HAP-1 (cell line): ENCODE results near the gene SCFD2.

Experiments used
- DNase-seq, 2 experiments: peaks; one replicate each; pipeline ENCODE4 v3.0.0-alpha.2; 2016 to 2020; ENCODE audit warnings: low spot score in 2 of 2
- H3K27me3 ChIP-seq: fragments of 250-450 bp; sonication (Bioruptor Pico); 2 replicates; pipeline ENCODE4 v1.5.1; 2020; ENCODE audit warnings: low read depth, mild to moderate bottlenecking, moderate library complexity
- H3K36me3 ChIP-seq: fragments of 250-450 bp; sonication (Bioruptor Pico); replicated peaks from 2 replicates; pipeline ENCODE4 v1.5.1; 2020; ENCODE audit warnings: mild to moderate bottlenecking
- H3K4me1 ChIP-seq: fragments of 250-450 bp; sonication (Bioruptor Pico); 2 replicates; pipeline ENCODE4 v1.5.1; 2020; ENCODE audit warnings: mild to moderate bottlenecking
- H3K4me3 ChIP-seq: fragments of 250-450 bp; sonication (Bioruptor Pico); 2 replicates; pipeline ENCODE4 v1.5.1; 2020; ENCODE audit warnings: mild to moderate bottlenecking, moderate library complexity
- H3K9me3 ChIP-seq: fragments of 250-450 bp; sonication (Bioruptor Pico); 2 replicates; pipeline ENCODE4 v1.5.1; 2020; ENCODE audit warnings: mild to moderate bottlenecking, moderate library complexity
- in situ Hi-C: fragments of 300-500 bp; cut with MboI; formaldehyde crosslinking; loops from 3 replicates; pipeline ENCODE4 v1.14.3; 2020; ENCODE audit warnings: low sequenced_read_pairs, inconsistent platforms, mixed read lengths

Gene SCFD2

DNA sequence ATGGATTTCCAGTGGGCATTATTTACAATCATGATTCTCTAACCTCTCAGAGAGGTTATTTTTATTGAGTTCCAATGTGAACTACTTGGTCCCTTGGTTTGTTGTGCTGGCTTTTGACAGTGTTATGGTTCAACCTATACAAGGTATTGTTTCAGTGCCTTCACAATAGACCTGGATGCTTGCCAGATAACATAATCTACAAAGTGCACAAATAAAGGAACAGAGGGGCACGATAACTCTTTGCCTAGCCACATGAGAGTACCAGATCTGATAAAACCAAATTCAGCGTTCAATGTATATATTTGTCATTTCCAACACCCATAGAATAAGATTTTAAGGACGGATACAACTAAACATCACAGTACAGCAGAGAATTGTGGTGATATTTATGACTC, 382.9 kb downstream of the SCFD2 start:
- no peaks in the 10 kb centered on the region for H3K27me3 ChIP-seq
- DNase-seq, result no peak
- H3K9me3 ChIP-seq, result no peaks in the 10 kb centered on the region
- H3K4me3 ChIP-seq, result no peak overlapping the region
- no peaks in the 10 kb centered on the region for H3K4me1 ChIP-seq
- in situ Hi-C loops, result loop anchor here (5.0 to 25.0 kb wide), 3 partner anchors 438 to 746 kb away; no protein-coding TSS in a partner anchor
- no peaks in the 10 kb centered on the region for H3K36me3 ChIP-seq

- peak in 1 of 2 experiments; percentile 41 for DNase-seq
- H3K4me3 ChIP-seq, result no peak overlapping the region
- no peaks in the 10 kb centered on the region for H3K36me3 ChIP-seq
- H3K27me3 ChIP-seq, result no peaks in the 10 kb centered on the region
- H3K4me1 ChIP-seq, result no peaks in the 10 kb centered on the region
- in situ Hi-C loops, result loop anchor here (5.0 to 25.0 kb wide), 3 partner anchors 438 to 745 kb away; no protein-coding TSS in a partner anchor
- H3K9me3 ChIP-seq, result no peaks in the 10 kb centered on the region
Measured at GRCh38 chr4:52982255-52982945, 383.5 kb downstream of the SCFD2 start.

GRCh38 chr4:52979821-52980590, 385.9 kb downstream of the SCFD2 start:
- Histone ChIP-seq H3K27me3 (no peaks in the 10 kb centered on the region), H3K9me3 (no peaks in the 10 kb centered on the region), H3K4me1 (no peaks in the 10 kb centered on the region), H3K4me3 (no peak overlapping the region), H3K36me3 (no peaks in the 10 kb centered on the region)
- no peak for DNase-seq
- in situ Hi-C loops, result loop anchor here (5.0 to 25.0 kb wide), 3 partner anchors 435 to 743 kb away; no protein-coding TSS in a partner anchor

GRCh38 chr4:52979020-52979419, 386.8 kb downstream of the SCFD2 start:
- DNase-seq, result peak in 1 of 2 experiments; percentile 13
- Histone ChIP-seq H3K4me1 (no peaks in the 10 kb centered on the region), H3K9me3 (no peaks in the 10 kb centered on the region), H3K4me3 (no peak overlapping the region), H3K36me3 (no peaks in the 10 kb centered on the region), H3K27me3 (no peaks in the 10 kb centered on the region)
- in situ Hi-C loops, result loop anchor here (25.0 kb wide), 1 partner anchor 742 kb away; no protein-coding TSS in a partner anchor

- H3K4me3 ChIP-seq, result no peak overlapping the region
Measured at GRCh38 chr4:52977252-52977651, 388.6 kb downstream of the SCFD2 start.

DNA sequence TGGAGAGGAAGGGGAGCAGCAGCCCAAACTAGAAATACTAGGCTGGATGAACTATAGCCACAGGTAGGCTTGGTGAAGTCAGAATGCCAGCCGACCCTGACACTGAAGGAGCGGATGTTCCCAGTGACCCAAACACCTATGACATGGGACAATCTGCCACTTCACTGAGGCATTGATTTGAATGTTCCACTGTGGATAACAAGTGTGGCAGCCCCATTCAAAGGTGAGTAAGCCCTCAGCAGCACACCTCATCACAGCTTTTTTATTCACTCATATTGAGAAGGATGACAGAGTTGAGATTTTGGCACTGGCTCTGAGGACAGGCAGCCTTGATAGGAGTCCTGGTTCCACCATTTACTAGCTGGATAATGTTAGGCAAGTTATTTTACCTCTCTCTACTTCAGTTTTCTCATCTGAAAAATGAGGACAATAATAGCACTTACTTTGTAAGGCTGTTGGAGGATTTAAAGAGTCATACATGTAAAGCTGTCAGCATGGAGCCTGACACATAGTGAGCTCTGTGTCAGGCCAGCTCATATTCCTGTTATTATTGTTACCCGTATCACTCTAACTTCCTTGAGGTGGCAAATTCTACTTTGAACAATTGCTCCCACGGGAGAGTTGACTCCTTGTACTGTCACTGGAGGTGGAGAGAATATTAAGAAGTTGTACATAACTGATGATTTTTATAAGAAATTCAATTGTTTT, 389.2 kb downstream of the SCFD2 start:
- no peaks in the 10 kb centered on the region for H3K9me3 ChIP-seq
- no peaks in the 10 kb centered on the region for H3K36me3 ChIP-seq
- H3K4me1 ChIP-seq, result no peaks in the 10 kb centered on the region
- DNase-seq, result no peak
- in situ Hi-C loops, result loop anchor here (25.0 kb wide), 1 partner anchor 739 kb away; no protein-coding TSS in a partner anchor
- no peak overlapping the region for H3K4me3 ChIP-seq
- H3K27me3 ChIP-seq, result no peaks in the 10 kb centered on the region

More at GRCh38 chr4:52977252-52977651, 388.6 kb downstream of the SCFD2 start:
- no peaks in the 10 kb centered on the region for H3K9me3 ChIP-seq
- no peaks in the 10 kb centered on the region for H3K4me1 ChIP-seq
- DNase-seq, result no peak
- no peaks in the 10 kb centered on the region for H3K36me3 ChIP-seq
- in situ Hi-C loops, result loop anchor here (25.0 kb wide), 1 partner anchor 740 kb away; no protein-coding TSS in a partner anchor
- no peaks in the 10 kb centered on the region for H3K27me3 ChIP-seq

- Histone ChIP-seq H3K4me3 (no peak overlapping the region), H3K36me3 (no peaks in the 10 kb centered on the region), H3K9me3 (no peaks in the 10 kb centered on the region), H3K4me1 (no peaks in the 10 kb centered on the region), H3K27me3 (no peaks in the 10 kb centered on the region)
- no peak for DNase-seq
- in situ Hi-C loops, result no loop called here
Measured at GRCh38 chr4:52968691-52969090, 397.2 kb downstream of the SCFD2 start.

DNA sequence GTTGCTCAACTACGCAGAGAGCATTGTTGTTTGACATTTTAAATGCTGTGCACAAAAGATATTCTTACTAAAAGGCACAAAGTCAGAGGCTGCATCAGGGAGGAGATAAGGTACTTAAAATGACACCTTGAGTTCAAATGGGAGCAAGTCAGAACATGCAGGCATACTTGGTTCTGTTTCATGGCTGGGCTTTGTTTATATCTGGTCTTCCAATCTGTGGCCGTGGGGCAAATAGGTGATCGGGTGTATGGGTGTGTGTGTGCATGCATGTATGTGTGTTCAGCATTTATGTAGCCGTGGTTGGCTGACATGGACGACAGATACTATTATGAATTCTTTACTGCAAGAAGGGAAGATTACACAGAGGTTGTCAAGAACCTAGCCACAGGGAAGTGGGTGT, 397.6 kb downstream of the SCFD2 start:
- Histone ChIP-seq H3K9me3 (no peaks in the 10 kb centered on the region), H3K4me1 (no peaks in the 10 kb centered on the region), H3K4me3 (no peak overlapping the region), H3K36me3 (no peaks in the 10 kb centered on the region), H3K27me3 (no peaks in the 10 kb centered on the region)
- in situ Hi-C loops, result no loop called here
- no peak for DNase-seq

GRCh38 chr4:52966781-52967180, 399.1 kb downstream of the SCFD2 start:
- in situ Hi-C loops, result no loop called here
- Histone ChIP-seq H3K36me3 (no peaks in the 10 kb centered on the region), H3K4me3 (no peak overlapping the region), H3K4me1 (no peaks in the 10 kb centered on the region), H3K9me3 (no peaks in the 10 kb centered on the region), H3K27me3 (no peaks in the 10 kb centered on the region)
- DNase-seq, result no peak

DNA sequence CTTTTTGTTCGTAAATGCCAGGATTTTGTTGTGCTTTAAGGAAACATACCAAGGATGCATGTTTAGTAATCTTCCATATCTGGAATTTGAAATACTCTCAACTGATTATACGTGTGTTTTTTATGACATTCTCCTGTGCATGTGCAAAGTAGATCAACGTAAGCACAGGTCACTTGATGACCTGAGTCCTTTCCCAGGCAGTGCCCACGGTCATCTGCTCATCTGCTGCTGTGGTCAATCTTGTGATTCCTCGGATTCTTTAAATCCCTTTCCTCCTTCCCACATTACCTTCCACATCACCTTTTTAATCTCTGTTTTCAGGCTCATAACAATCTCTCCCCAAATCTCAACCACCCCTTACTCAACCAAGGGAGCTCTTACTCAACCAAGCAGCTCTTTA, 399.7 kb downstream of the SCFD2 start:
- no peaks in the 10 kb centered on the region for H3K27me3 ChIP-seq
- H3K4me3 ChIP-seq, result no peak overlapping the region
- H3K9me3 ChIP-seq, result no peaks in the 10 kb centered on the region
- DNase-seq, result no peak
- in situ Hi-C loops, result no loop called here
- no peaks in the 10 kb centered on the region for H3K4me1 ChIP-seq
- H3K36me3 ChIP-seq, result no peaks in the 10 kb centered on the region

DNA sequence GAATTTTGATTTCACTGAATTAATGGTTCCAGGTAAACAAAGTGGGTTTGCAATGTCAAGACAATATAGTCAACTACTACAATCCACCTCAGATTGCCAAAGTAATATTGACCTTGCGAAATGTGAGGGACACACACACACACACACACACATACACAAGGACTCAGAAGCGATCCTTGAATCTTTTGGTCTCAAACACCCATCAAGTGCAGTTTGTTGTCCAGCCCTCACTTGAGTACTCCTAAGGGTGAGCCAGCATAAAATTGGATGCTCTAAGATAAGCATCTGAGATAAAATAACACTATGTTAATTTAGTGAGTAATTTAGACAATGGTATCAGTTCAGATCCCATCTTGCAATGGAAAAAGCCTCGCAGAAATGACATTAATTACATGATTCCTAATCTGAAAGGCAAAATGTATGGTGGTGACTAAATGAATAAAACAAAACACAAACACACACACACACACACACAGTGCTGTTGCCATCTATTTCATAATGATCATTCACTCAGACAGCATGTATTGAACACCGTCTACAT, 401.2 kb downstream of the SCFD2 start:
- Histone ChIP-seq H3K4me3 (no peak overlapping the region), H3K36me3 (no peaks in the 10 kb centered on the region), H3K27me3 (no peaks in the 10 kb centered on the region), H3K4me1 (no peaks in the 10 kb centered on the region), H3K9me3 (no peaks in the 10 kb centered on the region)
- no peak for DNase-seq
- in situ Hi-C loops, result no loop called here

DNA sequence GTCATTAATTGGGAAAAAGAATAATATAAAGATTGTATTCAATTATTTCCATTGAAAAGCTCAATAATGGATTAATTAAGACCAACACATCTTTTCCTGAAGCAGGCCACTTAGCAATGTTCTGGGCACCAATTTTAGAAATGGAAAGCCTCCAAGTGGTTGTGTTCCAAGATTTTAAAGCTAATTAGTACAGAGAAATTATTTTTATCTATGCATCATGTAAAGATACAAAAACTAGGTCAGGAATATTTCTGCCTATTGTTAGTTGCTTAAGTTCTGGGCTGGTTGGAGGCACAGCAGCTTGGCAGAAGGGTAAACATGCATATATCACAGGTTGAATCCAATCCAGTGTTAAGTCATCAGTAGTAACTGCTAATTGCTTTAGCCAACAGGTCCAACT, 401.9 kb downstream of the SCFD2 start:
- Histone ChIP-seq H3K4me1 (no peaks in the 10 kb centered on the region), H3K4me3 (no peak overlapping the region), H3K27me3 (no peaks in the 10 kb centered on the region), H3K36me3 (no peaks in the 10 kb centered on the region), H3K9me3 (no peaks in the 10 kb centered on the region)
- DNase-seq, result no peak
- in situ Hi-C loops, result no loop called here

DNA sequence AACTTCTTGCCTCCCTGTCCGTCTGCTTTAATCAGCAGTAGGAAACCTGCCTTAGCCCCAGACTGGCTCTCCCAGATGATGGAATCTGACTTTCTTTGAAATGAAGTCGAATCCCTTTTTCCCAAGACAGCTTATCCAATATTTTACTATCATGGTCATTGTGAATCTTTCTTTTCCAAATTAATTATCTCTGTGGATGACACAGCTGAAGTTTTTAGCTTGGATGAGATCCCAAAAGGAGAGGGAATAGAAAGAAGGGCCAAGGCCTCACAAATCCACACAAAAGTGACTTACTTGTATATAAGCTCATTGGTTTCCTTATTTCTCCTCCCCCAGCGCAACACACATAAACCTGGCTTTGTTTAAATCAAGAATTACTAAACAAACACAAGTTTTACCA, 403.1 kb downstream of the SCFD2 start:
- in situ Hi-C loops, result no loop called here
- Histone ChIP-seq H3K4me3 (no peak overlapping the region), H3K4me1 (peaks cover 4% of the 10 kb centered on the region; the same call in 1 of the 2 replicates), H3K36me3 (no peaks in the 10 kb centered on the region), H3K27me3 (no peaks in the 10 kb centered on the region), H3K9me3 (no peaks in the 10 kb centered on the region)
- DNase-seq, result no peak
